ENCODE measurements around the gene MND1.

The MND1 gene

GRCh38 chr4:153318696-153319320, 25.7 kb upstream of the MND1 start:
- no peak overlapping the region for H3K4me3 ChIP-seq
- peak; percentile 48 for TF ChIP-seq CTCF (IDR thresholded peaks at IDR 0.05)
- DNase-seq (ENCODE audit: low spot score): no peak
- no peak overlapping the region for H3K27ac ChIP-seq

- TF ChIP-seq CTCF (IDR thresholded peaks at IDR 0.05): no peak
- DNase-seq (ENCODE audit: low spot score): no peak
- Histone ChIP-seq H3K27ac (no peak overlapping the region), H3K4me3 (no peak overlapping the region)
Observed at GRCh38 chr4:153322791-153323190, 21.7 kb upstream of the MND1 start.

- no peak overlapping the region for H3K4me3 ChIP-seq
- TF ChIP-seq CTCF (IDR thresholded peaks at IDR 0.05): no peak
- no peak for DNase-seq (ENCODE audit: low spot score)
- H3K27ac ChIP-seq: no peak overlapping the region
Observed at GRCh38 chr4:153324046-153324445, 20.4 kb upstream of the MND1 start.

- Histone ChIP-seq H3K4me3 (no peak overlapping the region), H3K27ac (no peak overlapping the region)
- TF ChIP-seq CTCF (IDR thresholded peaks at IDR 0.05): no peak
- DNase-seq (ENCODE audit: low spot score): no peak
Observed at GRCh38 chr4:153325558-153325957, 18.9 kb upstream of the MND1 start.

- Histone ChIP-seq H3K4me3 (no peak overlapping the region), H3K27ac (peak overlapping the region in 1 of 2 donors; percentile 14)
- DNase-seq (ENCODE audit: low spot score): no peak
- TF ChIP-seq CTCF (IDR thresholded peaks at IDR 0.05): no peak
Observed at GRCh38 chr4:153326513-153326912, 18.0 kb upstream of the MND1 start.

- Histone ChIP-seq H3K27ac (no peak overlapping the region), H3K4me3 (no peak overlapping the region)
- no peak for DNase-seq (ENCODE audit: low spot score)
- no peak for TF ChIP-seq CTCF (IDR thresholded peaks at IDR 0.05)
Observed at GRCh38 chr4:153327247-153327646, 17.2 kb upstream of the MND1 start.

GRCh38 chr4:153332936-153333335, 11.6 kb upstream of the MND1 start:
- no peak for TF ChIP-seq CTCF (IDR thresholded peaks at IDR 0.05)
- DNase-seq (ENCODE audit: low spot score): no peak
- Histone ChIP-seq H3K27ac (no peak overlapping the region), H3K4me3 (no peak overlapping the region)

Measured in coronary artery (tissue), 2 donors.